Stimulated activated CD4-positive, alpha-beta T cell treated with anti-CD3 and anti-CD28 coated beads, Interleukin-4, amount 100 ng/mL, for 1 hour (primary cell): Measurements from ENCODE around the gene BMI1.
"Not testable (repeated sequence)": the region's sequence is repeated elsewhere in the genome, so short reads cannot be mapped to it uniquely, and the experiment has no call there.

ENCODE experiments used
- DNase-seq: peaks from one replicate; pipeline ENCODE4 v3.0.0-alpha.2; 2020

The BMI1 gene

DNA sequence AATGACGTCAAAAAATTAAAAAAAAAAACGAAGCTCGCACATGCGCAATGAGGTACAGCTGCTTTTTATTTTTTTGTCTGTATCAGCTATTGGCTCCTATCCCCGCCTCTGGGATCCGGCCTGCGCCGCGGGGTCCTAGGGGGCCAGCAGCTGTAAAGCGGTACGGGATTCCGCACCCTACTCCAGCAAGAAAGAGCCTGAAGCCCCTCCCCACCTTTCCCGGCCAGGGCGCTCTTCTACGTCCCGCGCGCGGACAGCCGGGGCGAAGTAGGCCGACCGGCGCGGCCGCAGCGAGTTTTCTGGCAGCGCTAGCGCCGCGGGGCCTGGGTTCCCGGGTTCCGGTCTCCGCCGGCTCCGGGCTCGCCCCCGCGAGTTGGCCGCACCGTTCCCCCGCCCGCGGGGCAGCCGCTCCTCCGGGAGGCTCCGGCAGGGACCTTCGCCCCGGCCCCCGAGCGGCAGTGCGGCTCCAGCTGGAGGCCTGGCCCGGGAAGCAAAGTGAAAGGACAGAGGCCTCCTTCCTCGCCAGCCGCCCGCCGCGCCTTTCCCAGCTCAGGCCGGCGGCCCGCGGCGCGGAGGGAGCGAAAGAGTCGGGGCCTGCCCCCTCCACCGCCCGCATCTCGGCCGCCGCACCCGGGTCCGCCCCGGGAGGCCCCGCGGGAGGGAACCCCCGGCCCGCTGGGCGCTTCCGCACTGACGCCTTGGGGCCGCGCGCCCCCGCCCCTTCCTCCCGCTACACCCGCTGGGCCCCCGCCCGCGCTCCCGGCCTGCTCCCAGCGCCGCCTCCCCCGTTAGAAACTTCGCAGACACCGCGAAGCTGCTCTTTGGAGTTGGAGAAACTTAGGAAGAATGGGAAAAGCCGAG, 19.7 kb downstream of the BMI1 start:
- DNase-seq: peak; percentile 58

DNA sequence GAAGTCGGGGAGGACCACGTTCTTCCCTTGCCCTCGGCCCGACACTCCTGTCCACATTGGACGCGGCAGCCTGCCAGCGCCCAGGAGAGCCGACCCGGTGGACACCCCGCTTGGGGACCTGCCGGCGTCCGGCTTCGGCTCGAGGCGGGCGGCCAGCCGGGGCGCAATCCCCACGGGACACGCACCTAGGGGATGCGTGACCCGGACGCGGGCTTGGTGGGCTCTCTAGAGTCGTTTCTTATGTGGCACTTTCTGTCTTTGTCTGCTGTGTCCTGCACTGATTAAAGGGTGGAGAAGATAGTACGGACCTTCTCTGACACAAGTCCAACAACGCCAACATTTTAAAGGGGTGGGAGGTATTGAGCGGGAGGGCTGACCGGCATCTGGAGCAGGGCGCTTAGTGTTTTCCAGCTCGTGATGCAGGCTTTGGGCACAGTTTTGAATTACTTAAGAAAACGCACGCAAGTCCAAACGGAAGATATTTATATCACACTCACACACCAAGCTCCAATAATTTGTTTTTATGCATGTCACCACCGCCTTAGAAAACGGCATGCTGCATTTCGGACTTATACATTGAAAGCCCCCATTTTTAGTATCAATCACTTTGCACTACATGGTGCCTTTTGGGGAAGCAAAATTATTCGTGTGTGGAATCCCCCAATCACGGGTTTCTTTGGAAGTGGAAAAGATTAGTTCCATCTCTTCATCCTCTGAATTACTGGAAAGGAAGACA, 20.5 kb downstream of the BMI1 start:
- no peak for DNase-seq

DNA sequence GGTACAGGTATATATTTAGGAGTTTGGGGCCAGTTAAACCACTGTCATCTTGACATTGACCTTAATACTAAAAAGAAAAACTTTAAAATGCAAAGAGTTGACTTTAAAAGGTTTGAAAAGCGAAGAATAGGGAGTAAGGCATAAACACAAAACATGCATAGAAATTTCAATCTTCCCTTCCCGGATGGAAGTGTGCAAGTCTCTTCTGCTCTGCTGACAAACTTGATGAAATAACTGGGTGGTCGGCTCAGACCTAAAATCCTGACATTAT, 21.0 kb downstream of the BMI1 start:
- DNase-seq: no peak

DNA sequence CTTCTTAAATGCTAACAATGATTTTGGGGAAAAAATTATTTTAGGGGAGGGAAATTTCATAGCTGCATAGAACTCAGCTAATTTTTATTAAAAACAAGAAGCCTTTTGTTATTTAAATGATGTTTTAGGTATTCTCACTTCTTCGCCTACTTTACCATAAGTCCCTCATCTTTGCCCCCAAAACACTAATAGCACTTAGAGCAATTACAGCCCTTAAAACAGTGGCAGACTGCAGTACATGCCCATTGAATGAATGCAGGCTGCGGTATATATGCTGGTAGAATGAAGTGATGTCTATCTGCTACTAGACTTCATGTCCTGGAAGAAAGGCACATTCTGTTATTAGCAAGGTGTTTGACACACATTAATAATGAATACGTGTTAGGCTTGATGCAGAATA, 21.5 kb downstream of the BMI1 start:
- no peak for DNase-seq

DNA sequence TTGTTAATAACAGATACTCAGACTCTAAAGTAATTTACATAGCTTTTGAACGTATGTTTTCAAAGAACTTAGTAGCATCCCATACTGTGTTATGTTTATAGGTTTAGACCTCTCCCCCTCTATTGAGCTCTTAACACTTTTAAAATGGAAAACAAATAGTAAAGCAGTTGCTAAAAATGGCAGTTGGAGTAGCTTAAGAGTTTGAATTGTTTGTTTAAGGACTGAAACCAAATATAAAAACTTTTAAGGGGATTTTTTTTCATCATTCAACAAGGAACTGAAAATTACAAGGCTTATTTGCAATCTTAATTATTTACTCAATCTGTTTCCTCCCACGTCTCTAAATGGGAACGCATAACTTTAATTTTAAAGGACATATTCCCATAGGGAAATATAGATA, 22.8 kb downstream of the BMI1 start:
- no peak for DNase-seq

DNA sequence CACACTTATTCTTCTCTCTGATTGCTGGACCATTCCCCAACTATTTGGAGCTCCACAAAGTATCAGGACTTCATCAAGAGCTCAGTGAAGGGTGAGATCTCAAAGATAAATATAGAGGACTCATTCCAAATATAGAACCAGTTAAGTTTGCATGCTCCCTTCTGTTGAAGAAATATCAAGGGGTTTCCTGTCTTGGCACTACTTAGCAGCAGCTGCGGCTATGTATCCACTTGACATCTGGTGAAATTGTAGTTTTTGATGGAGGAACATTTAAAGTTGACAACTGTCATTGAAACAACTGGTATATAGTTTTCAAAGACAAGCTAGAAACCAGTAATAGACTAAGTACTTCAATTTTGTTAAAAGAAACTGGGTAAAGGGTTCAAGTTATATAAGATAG, 23.4 kb downstream of the BMI1 start:
- DNase-seq: no peak

DNA sequence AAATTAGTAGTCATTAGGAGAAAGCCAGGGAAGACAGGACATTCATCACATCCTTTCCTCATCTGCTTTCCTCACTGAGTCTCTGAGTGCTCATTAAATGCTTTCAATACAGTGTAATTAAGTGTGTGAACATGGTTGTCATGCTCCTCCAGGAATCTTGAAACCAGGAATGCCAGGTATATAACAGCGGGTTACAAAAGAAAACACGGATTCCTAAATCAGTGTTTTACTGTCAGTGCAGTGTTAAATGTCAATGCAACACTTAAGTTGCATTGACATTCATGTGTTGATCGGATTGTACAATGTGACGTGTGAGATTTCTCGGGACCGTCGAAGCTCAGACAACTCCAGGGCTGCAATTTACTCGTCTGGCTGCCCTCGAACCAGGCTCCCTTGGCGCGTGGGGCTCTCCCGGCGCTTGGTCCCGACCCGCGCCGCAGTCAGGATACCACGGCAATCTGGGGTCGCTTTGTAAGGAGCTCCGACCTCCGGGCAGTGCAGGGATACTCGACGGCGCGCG, 23.9 kb downstream of the BMI1 start:
- DNase-seq: no peak

DNA sequence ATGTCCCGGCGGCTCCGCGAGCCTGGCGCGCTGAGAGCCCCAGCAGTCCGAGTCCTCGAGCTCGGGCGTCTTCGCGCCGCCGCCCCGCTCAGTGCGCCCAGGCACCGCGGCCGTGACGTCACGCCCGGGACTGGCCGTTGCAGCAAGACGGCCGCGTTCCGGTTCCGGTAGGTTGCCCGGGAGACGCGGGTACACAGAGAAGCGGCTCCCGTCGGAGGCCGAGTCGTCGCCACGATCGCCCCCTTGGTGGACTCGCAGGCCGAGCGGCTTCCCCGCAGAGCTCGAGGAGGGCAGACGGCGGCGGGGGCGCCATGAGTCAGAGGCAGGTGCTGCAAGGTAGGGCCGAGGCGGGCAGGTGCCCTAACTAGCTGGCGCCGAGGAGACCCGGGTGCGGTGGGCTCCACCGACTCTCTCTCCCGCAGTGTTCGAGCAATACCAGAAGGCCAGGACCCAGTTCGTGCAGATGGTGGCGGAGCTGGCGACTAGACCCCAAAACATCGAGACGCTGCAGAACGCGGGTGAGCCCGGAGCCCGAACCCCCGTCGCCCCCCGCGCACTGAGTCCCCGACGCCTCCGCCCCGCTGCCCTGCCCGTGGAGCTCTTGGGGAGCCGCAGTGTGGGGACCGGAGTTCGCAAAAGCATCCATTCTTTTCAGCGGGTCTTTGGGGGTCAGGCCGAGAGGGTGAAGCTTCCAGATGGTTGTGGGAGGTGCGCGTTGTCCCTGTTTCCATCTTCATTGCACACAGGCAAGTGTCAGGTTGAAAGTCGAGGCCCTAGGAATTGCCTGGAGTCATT, 24.6 kb downstream of the BMI1 start, which contains the start of gene SPAG6:
Gene SPAG6 (plus strand): TSS at position 196 of the 795 bp plus-strand sequence. CDS start 116 bp downstream, at position 312.
- DNase-seq: peak; percentile 36

DNA sequence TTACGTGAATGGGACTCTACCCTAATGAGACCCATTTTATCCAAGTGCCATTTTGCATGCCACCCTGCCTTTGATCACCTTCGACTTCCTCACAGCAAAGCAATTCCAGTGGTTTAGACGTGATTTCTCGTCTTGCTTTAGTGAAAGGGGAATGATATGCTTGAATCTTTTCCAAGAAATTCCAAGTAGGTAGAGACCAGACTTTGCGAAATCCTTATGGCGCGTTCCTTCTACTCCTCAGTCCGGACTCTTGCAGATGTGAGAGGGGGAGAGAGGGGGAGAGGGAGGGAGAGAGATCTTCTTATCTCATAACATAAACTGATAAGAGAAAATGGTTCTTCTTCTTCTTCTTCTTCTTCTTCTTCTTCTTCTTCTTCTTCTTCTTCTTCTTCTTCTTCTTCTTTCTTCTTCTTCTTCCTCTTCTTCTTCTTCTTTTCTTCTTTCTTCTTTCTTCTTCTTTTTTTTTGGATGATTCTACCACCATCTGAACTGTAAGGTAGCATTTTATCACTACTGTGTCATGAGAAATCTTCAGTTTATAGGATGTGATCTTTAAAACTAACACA, 25.3 kb downstream of the BMI1 start:
- no peak for DNase-seq

DNA sequence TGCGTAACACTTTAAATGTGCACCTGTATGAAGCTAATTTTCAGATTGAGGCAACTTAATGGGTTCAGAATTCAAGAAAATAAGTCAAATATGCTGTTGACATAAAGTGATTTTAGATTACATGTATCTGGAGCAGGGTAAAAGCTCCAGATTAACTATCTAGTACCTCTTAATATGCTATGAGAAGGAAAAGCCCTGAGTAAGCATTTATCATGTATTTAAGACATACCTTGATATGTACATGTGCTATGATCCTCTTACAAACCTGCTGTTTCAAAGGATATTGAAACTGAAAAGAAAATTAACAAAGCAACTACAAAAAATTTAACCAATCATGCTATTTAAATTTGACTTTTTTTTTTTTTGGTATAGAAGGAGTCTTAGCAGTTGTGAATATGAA, 28.9 kb downstream of the BMI1 start:
- DNase-seq: no peak

DNA sequence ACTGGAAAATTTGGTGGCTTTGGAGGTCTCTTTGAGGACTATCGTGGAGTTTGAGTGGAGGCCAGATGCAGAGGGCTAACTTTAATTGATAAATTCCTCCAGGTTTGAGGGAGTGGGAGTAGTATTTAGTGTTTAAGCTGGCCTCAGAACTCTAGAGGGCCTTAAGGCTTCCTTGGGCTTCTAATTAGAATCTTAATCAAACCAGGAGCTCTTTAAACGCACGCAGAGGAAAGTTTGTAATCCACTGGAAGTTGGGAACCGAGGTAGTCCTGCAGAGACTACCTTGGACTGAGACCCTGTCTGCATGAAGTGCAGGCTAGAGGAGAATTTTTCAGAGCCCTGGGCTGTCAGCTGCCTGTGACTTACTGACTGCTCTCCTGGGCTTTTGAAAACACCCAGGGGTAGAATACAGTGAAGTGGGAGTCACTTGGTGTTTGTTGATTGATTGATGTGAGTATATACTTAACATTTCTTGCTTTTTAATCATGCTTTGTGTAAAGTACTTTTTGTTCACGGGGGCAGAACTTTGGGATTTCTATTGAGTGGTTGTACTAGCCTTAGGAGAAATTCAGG, 30.3 kb downstream of the BMI1 start:
- DNase-seq: no peak

DNA sequence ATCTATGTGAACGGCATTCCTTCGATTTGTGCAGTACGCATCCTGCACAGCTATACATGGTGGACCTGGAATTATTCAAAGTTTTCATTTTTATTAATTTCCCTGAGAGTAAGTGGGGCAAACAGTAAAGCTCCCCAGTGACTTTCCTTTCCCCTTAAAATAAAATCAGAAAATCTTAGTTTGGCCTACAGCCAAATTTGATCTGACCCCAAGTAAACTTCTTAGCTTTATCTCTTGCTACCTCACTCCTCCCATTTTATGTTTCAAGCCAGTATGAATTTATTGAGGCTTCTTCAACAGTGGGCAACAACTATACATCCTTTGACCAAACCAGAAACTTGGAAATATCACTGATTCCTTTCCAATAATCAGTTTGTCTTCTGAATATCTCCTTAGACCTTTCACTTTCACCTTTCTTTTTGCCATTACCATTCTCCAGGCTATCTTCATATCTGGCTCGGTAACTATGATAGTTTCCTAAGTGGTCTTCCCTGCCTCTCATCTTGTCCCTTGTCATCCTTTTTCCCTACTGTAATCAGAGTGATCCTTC, 35.5 kb downstream of the BMI1 start:
- no peak for DNase-seq

DNA sequence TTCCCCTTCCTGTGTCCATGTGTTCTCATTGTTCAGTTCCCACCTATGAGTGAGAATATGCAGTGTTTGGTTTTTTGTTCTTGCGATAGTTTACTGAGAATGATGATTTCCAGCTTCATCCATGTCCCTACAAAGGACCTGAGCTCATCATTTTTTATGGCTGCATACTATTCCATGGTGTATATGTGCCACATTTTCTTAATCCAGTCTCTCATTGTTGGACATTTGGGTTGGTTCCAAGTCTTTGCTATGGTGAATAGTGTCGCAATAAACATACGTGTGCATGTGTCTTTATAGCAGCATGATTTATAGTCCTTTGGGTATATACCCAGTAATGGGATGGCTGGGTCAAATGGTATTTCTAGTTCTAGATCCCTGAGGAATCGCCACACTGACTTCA, 36.9 kb downstream of the BMI1 start:
- not testable (repeated sequence) for DNase-seq

DNA sequence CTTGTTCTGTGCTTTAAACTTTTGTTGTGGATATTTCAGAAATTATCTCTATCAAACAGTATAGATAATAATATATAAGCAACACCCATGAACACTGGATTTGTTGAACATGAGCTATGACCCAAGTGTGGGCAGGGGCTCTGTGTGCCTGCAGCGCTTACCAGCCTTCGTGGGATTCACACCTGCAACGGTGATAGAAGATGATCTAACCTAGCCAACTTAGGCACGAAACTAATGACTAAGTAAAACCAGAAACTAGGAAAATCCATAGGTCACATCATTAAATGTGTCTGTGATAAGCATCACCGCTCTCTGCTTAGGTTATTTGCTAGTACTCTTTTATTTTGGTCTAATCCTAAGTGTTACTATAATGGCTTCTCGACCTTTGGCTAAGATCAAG, 42.4 kb downstream of the BMI1 start:
- DNase-seq: no peak

DNA sequence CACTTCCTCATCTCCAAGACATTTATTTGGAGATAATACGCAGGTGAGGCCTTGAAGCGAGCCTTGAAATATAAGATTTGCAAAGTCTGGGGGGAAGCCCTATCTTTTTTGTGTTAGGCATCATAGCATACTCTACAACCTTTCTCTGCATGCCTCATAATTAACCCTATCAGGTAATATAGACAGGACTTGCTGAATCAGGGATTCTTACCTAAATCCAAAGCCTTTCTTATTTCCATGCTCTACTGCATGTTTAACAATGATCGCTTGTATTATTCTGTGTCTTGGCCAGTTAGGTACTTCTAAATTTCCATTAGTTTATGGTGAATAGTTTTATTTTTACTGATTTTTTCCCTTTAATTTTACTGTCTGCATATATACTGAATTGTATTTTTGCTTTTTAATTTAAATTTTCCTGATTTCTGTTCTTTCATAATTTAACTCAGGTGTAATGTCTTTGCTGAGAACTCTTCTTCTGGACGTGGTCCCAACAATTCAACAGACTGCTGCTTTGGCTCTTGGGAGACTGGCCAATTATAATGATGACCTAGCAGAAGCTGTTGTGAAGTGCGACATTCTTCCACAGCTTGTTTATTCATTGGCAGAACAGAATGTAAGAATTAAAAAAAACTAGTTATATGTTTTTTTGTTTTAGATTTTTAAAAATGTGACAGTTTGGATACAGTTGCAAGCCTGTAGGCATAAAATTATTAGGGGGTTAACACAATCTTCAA, 43.7 kb downstream of the BMI1 start:
- no peak for DNase-seq

DNA sequence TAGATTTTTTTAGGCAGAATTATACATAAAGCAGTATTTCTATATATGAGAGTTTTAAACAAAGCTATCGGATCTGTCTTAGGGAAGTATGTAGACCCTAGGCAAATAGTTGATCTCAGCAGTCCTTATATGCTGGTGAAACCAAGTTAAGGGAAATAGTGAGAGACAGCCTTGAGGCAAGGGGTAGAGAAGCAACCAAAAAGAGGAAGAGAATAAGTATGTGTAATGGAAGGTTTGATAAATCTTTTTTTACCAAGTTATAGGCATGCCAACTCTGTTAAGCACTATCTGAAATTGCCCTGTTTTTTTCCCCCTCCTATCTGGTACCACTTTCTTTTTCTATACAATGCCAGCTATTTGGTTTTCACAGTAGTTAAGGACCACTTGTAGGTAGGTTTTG, 44.3 kb downstream of the BMI1 start:
- DNase-seq: no peak

DNA sequence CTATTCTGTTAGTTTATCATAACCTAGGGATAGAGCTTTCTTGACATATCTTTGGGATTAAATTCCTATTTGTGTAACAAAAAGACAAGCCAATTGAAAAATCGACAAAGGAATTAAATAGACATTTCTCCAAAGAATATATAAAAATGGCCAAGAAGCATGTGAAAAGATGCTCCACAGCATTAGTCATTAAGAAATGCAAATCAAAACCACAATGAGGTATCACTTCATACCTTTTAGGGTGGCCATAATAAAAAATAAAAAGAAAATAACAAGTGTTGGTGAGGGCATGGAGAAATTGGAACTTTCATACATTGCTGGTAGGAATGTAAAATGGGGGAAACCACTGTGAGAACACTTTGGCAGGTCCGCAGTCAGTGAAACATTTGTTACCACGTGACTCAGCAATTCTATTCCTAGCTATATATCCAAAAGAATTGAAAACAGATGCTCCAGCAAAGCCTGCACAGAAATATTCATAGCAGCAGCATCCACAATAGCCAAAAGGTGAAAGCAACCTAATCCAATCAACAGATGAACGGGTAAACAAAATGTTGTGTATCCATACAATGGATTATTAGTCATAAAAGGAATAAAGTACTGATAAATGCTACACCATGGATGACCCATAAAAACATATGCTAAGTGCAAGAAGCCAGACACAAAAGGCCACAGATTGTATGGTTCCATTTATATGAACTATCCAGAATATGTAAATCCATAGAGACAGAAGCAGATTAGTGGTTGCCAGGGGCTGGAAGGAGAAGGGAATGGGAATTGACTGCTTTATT, 44.9 kb downstream of the BMI1 start:
- no peak for DNase-seq

DNA sequence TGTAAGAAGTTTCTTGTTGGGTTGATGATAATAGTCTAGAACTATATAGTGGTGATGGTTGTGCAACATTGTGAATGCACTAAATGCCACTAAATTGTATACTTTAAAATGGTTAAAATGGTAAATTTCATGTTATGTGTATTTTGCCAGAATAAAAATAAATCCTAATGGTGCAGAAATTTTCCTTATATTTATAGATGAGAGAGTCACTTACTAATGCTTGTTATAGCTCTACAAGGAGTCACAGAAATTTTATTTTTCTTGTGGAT, 45.5 kb downstream of the BMI1 start:
- DNase-seq: no peak

DNA sequence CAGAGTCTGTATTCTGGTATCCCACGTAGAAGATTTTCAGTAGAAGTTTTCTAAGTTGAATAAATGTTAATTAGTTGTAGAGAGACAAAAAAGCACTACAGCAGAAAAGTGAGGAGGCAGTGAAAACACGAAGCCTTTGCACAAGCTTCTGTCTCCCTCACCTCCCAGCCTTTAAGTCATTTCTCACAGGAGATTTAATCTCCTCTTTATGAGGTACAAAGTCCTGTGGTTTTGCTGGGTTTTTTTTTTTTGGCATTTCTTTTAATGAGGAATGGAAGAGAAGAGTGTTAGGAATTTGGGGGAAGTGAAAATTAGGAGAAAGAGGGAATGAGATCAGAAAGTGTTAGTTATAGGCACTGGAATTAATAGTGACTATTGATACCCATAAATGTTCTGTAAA, 45.9 kb downstream of the BMI1 start:
- DNase-seq: no peak

DNA sequence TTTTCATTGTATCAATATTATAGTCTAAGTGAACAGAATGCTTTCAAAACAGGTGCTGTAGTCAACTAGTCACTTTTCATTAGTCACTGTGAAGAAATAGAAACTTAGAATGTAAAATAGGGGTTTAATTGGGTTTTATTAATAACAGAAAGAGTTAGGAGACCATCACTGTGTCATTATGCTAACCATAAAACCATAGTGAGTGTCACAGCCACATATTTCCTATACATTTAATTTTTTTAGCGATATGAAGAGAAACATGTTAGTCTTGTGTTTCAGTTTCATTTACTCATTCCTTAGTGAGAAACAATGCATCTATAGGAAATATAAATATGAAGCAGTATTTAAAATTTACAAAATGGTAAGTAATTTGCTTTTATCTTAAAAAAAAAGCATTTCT, 46.6 kb downstream of the BMI1 start:
- DNase-seq: no peak

DNA sequence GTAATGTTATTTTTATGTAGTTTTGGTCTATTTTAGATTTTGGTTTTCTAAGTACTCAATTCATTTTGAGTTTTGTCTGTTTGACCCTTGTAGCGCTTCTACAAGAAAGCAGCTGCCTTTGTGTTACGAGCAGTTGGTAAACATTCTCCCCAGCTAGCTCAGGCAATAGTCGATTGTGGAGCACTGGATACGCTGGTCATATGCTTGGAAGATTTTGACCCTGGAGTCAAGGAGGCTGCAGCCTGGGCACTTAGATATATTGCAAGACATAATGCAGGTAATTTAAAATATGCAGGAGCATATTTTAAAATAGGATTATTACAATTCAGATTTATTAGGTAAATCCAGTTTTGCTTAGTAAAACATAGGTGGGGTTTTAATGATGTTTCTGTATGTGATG, 47.5 kb downstream of the BMI1 start:
- DNase-seq: no peak
